Measurements from ENCODE around the gene FYCO1.
A peak's percentile ranks its signal among the peaks of the same experiment; 100 is the strongest.

Gene FYCO1

DNA sequence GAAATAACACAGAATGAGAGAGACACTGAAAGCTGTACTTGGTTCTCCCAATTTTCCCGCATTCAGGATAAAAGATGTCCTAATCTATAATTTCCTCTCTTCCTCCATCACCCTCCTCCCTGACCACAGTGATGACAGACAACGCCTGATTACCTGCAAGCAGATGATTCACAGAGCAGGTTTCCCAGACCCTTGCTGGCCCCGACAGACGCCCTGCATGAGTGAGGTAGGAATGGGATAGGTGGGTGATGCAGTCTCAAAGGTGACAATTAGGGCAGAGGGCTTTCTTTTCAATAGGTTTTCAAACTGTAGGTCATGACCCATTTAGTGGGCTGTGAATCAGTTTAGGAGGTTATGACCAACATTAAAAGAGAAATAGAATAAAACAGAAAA, 57.6 kb downstream of the FYCO1 start:
- ATAC-seq: no peak
- Mint-ChIP-seq H3K4me1 (peaks cover 12% of the 10 kb centered on the region), H3K4me3 (no peak overlapping the region), H3K36me3 (peaks cover 31% of the 10 kb centered on the region), H3K27me3 (no peaks in the 10 kb centered on the region), H3K27ac (no peak overlapping the region), H3K9me3 (no peaks in the 10 kb centered on the region)

DNA sequence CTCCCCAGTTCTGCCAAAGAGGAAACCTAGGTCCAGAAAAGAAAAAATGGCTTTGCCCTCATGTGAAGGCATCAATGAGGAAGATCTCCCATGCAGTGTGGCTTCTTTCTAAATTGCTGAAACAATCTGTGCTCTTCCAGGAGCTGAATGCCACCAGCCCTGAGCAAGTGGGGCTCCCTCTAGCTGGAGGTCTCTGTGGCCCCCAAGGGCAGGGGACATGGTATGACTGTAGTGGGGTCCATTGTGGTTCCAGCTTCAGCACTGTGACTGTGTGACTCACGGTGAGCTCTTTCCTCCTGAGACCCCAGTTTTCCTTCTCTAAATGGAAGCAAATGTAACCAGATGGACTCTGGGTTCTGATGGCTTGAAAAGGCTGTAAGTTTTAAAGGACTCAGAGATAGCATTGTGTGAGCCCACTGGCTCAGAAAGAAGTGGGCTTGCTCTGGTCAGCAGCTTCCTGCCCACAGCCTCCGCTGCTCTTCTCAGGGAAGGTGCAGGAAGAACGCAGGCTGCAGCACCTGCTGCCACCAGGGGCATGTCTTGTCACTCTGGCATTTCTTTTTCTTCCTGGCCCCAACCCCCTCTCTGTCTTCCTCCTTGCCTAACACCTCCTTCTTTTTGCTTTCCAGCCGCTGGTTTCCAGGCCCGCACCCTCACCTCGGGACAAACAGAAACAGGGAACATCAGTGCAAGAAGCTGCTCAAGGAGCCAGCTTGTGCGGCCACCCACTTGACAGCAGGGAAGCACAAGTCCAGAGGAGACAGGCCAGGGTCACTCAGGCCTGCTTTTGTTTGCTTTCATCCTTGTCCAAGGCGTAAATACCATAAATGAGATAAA, 58.2 kb downstream of the FYCO1 start:
- H3K9me3 Mint-ChIP-seq: no peaks in the 10 kb centered on the region
- peaks cover 12% of the 10 kb centered on the region for H3K4me1 Mint-ChIP-seq
- no peak for ATAC-seq
- peaks cover 32% of the 10 kb centered on the region for H3K36me3 Mint-ChIP-seq
- H3K4me3 Mint-ChIP-seq: no peak overlapping the region
- no peaks in the 10 kb centered on the region for H3K27me3 Mint-ChIP-seq
- H3K27ac Mint-ChIP-seq: no peak overlapping the region

DNA sequence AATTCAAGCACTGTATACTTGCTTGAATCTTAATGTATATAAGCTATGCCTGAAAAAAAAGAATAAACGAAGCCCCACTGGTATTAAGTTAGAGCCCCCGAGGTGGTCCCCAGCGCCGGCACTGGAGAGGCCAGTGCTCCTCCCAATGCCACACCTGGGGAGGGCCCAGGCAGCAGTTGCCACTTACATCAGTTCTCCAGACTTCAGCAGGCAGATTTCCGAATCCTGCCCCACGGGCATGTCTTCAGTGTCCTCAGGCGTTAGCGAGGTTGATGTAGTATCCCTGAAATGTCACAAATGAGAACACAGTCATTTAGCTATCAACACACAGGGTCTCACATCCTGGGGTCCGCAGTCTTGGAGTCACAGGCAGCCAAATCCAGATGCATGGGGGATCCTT, 59.4 kb downstream of the FYCO1 start:
- no peak for ATAC-seq
- peaks cover 12% of the 10 kb centered on the region for H3K4me1 Mint-ChIP-seq
- no peaks in the 10 kb centered on the region for H3K27me3 Mint-ChIP-seq
- no peak overlapping the region for H3K4me3 Mint-ChIP-seq
- peaks cover 43% of the 10 kb centered on the region for H3K36me3 Mint-ChIP-seq
- no peaks in the 10 kb centered on the region for H3K9me3 Mint-ChIP-seq
- no peak overlapping the region for H3K27ac Mint-ChIP-seq

DNA sequence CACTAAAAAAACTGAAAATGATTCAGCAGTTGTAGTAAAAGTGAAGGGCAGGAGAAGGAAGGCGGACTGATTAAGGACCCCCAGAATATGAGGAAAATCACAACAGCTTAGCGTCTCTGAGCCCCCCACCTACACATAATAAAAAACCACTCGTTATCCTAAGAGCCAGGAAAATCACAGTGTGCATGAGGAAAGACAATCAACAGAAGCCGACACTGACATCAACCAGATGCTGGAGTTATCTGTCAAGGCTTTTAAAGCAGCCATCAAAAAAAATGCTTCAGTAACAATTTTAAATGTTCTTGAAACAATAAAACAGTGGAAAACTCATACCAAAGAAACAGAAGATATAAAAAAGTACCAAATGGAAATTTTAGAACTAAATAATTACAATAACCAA, 62.0 kb downstream of the FYCO1 start:
- H3K27me3 Mint-ChIP-seq: no peaks in the 10 kb centered on the region
- no peak for ATAC-seq

DNA sequence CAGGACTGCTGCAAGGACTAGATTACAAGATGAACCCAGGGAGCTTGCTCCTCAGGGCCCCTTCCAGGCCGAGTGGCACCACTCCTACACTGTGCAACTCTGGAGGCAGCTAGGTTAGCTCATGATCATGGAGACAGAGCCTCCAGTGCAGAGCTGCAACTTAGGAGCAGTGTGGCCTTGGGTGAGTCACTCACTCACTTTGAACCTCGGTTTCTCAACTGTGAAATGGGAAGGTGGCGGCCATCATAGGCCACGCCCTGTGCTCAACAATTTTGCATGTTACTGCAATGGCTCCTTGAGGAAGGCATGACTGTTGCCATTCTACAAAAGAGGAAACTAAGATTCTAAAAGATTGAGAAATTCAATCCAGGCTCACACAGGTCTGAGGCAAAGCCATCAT, 63.5 kb downstream of the FYCO1 start:
- Mint-ChIP-seq H3K36me3 (peaks cover 76% of the 10 kb centered on the region), H3K27me3 (no peaks in the 10 kb centered on the region), H3K4me3 (no peak overlapping the region), H3K9me3 (no peaks in the 10 kb centered on the region), H3K4me1 (no peaks in the 10 kb centered on the region), H3K27ac (no peak overlapping the region)
- no peak for ATAC-seq

More for the DNA sequence above, 62.0 kb downstream of the FYCO1 start:
- Mint-ChIP-seq H3K36me3 (peaks cover 62% of the 10 kb centered on the region), H3K9me3 (no peaks in the 10 kb centered on the region), H3K27ac (no peak overlapping the region), H3K4me1 (peaks cover 2% of the 10 kb centered on the region), H3K4me3 (no peak overlapping the region)

DNA sequence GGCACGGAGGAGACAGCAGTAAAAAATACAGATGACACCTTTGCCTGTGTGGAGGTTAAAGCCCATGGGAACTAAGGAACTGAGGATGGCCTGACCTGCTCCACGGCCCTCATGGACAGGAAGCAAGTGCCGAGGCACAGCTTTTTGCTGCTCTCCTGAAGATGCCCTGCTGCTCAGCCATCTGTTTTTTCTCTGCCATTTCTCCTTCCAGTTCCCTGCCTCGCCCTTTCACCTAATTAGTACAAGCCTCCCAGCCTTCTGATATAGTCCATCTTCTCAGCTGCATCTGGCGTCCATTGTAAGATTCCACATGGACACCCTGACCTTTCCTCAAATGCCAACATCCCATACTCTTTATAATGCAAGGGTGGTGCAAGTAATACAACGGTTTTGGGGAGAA, 64.1 kb downstream of the FYCO1 start:
- no peak for ATAC-seq
- H3K27me3 Mint-ChIP-seq: no peaks in the 10 kb centered on the region
- no peak overlapping the region for H3K4me3 Mint-ChIP-seq
- no peaks in the 10 kb centered on the region for H3K9me3 Mint-ChIP-seq
- peaks cover 82% of the 10 kb centered on the region for H3K36me3 Mint-ChIP-seq
- no peak overlapping the region for H3K27ac Mint-ChIP-seq
- no peaks in the 10 kb centered on the region for H3K4me1 Mint-ChIP-seq

DNA sequence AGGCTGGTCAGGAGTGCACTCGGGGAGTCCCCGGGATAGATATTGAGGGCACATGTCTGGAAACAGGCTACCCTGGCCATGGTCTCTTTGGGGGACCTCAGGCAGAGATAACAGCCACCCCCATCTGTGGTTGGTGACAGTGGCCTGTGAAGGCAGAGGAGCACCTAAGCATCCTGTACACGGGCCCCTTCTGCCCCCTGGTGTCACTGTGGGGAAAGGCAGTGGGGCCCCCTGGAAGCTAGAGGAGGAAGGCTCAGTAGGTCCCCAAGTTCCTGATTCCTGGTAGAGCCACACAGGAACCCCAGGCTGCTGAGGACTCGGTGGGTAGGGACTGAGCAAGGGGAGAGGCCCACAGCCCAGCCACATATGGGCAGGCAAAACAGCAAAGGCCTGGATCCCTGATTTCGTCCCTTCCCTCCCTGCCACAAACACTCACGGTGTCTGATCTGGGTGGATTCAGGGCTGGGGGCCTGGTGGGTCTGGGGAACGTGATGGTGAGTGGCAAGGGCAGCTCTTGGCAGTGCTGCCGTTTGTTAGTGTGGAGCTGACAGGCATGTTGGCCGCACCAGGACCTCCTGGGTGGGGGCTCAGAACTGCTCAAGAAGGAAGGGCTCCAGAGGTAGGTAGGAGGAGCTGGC, 66.5 kb downstream of the FYCO1 start:
- Mint-ChIP-seq H3K4me1 (no peaks in the 10 kb centered on the region), H3K9me3 (no peaks in the 10 kb centered on the region), H3K27ac (no peak overlapping the region), H3K36me3 (peaks cover 84% of the 10 kb centered on the region), H3K27me3 (no peaks in the 10 kb centered on the region), H3K4me3 (no peak overlapping the region)
- peak; percentile 87 for ATAC-seq

DNA sequence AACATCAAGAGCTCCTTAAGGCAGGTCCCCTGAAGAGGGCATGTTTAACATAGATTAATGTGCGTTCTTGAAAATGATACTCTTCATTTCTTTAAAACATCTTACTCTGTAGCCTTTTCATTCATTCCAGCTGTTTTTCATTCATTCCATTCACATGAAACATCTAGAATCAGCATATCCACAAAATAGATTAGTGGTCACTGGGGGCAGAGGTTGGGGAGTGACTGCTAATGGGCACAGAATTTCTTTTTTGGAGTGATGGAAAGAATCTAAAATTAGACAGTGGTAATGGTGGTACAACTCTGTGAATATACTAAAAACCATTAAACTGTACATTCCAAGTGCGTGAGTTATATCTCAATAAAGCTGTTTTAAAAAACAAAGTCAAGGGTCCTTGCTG, 67.7 kb downstream of the FYCO1 start:
- Mint-ChIP-seq H3K4me3 (no peak overlapping the region), H3K36me3 (peaks cover 84% of the 10 kb centered on the region), H3K27ac (no peak overlapping the region)

DNA sequence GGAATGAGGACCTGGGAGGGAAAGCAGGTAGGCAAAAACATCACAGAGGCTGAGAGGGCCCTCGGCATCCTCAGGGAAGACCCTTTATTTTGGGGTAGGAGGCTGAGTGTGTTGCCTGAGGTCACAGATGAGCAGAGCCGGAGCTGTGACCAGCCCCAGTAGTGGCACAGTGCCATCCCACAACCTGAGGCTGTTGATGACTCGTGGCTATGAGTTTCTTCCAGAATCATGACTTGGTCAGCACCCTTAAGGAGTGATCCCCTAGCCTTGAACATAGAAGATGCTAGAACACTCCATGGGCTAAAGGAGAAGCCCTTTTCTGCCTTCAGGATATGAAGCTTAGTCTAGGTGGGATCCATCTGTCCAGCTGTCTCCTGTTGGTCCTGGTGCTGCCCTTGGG, 71.9 kb downstream of the FYCO1 start:
- H3K27ac Mint-ChIP-seq: no peak overlapping the region
- H3K4me3 Mint-ChIP-seq: no peak overlapping the region
- peaks cover 76% of the 10 kb centered on the region for H3K36me3 Mint-ChIP-seq
- H3K4me1 Mint-ChIP-seq: peaks cover 2% of the 10 kb centered on the region
- ATAC-seq: no peak
- no peaks in the 10 kb centered on the region for H3K27me3 Mint-ChIP-seq
- no peaks in the 10 kb centered on the region for H3K9me3 Mint-ChIP-seq

More for the DNA sequence above, 67.7 kb downstream of the FYCO1 start:
- H3K4me1 Mint-ChIP-seq: no peaks in the 10 kb centered on the region
- H3K9me3 Mint-ChIP-seq: no peaks in the 10 kb centered on the region
- no peak for ATAC-seq
- H3K27me3 Mint-ChIP-seq: no peaks in the 10 kb centered on the region

DNA sequence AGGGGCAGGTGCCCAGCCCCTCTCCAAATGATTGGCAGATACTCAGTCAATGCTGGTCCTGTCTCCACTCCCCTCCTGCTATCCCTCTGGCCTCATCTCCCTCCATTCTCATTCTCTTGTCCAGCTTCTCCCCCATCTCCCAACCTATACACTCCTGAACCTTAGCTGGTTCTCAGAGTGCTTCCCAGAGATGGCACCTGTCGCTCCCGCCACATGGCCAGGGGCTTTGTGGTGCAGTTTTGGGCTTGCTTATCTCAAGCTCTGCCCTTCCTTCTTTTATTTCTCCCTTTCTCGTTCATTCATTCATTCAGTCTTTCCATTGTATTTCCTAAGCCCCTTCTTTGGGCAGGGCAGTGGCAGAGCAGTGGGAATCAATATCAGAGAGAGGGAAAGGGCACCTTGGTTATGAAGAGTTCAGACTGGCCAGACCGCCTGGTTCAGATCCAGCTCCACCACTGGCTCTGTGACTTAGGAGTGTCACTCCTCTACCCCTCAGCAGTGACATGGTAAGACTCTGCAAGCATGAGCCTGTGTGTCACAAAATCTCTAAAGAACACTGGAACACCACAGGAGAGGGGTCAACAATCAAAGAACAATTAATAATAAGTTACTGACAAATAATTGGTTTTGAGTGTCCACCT, 72.6 kb downstream of the FYCO1 start:
- Mint-ChIP-seq H3K36me3 (peaks cover 73% of the 10 kb centered on the region), H3K4me1 (peaks cover 6% of the 10 kb centered on the region), H3K4me3 (no peak overlapping the region), H3K27ac (no peak overlapping the region), H3K9me3 (no peaks in the 10 kb centered on the region), H3K27me3 (no peaks in the 10 kb centered on the region)
- ATAC-seq: no peak

DNA sequence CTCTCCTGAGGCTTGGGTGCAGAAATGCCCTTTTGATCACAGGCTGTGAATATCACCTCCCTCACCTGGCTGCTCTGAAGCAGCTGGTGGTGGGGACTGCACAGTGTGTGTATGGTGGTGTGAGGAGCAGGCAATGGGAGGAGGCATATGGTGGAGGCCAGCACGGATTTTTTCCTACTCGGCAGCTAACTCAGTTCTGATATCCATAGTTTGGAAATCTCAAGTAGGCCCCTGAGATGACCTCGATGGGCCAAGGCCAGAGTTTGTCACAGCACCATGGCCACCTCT, 73.6 kb downstream of the FYCO1 start:
- no peaks in the 10 kb centered on the region for H3K9me3 Mint-ChIP-seq
- ATAC-seq: no peak
- H3K27me3 Mint-ChIP-seq: no peaks in the 10 kb centered on the region
- no peak overlapping the region for H3K27ac Mint-ChIP-seq
- no peak overlapping the region for H3K4me3 Mint-ChIP-seq
- H3K4me1 Mint-ChIP-seq: peaks cover 7% of the 10 kb centered on the region
- H3K36me3 Mint-ChIP-seq: peaks cover 64% of the 10 kb centered on the region

DNA sequence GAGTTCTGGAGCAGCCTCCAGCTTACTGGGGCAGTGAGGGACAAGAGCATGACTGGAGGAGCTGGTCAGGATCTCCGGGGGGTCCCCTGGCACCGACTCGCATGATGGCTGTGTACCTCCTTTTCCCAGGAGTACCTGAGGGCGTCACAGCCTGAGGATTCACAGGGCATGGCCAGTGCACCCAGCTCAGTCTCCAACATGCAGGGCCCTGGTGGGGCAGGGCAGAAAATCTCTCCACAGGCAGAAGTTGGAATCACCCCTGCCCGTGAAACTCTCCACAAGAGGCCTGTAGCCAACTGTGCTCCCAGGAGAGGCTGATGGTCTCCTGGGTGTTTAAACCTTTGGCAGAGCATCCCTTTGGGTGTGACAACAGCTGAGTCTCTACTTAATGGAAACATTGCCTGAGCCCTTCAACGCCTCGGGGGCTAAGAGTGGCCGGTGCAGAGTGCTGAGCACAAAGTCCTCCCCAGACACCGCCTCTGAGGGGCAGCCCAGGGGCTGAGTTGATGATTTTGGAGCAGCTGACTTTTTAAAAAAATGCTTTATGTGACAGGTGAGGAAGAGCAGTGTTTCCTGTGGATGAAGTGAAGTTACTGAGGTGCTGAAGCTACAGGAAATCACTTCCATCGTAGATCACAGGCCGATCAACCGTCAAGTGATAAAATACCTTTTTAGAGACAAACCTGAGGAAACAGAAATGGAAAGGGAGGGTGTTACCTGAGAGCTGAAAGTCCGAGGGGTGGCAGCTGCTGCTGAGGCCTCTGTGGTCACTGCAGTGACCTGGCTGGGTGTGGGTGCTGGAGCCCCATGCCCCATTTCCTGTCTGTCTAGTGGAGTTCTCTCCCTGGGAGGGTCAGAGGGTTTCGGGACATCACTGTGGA, 74.2 kb downstream of the FYCO1 start:
- no peak overlapping the region for H3K27ac Mint-ChIP-seq
- ATAC-seq: no peak

DNA sequence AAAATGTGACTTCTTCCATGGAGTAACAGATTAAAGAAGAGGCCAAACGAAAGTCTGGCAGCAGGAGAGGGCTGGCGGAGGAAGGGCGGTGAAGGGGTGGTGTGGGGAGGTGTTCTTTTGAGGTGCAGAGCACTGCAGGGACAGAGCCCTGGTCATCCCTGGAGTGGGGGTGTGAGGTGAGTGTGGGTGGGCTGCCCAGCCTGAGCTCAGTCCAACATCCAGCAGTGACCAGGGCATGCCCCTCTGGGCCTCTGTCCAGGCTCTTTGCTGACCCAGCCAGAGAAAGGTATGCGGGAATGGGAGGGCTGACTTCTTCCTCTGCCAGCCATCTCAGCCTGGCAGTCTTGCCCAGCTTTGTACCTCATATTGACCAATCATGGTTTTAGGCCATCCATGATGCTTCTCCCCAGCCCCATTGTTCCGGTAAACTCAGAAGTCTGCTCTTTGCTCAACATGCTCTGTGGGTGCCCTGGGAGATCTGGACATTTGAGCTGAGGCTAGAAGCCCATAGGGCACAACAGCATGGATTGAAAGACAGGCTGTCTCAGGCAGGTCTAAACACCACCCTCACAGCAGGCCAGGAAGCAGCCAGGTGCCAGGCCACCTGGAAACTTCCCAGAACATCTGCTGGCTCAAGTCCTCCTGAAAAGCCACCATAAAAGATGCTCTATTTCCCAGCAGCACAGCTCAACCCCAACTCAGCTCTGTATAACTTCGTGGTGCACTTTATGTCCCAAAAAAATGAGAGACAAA, 78.3 kb downstream of the FYCO1 start:
- Mint-ChIP-seq H3K36me3 (peaks cover 29% of the 10 kb centered on the region), H3K27me3 (no peaks in the 10 kb centered on the region), H3K9me3 (no peaks in the 10 kb centered on the region), H3K4me1 (peaks cover 31% of the 10 kb centered on the region), H3K4me3 (no peak overlapping the region), H3K27ac (no peak overlapping the region)
- no peak for ATAC-seq

More for the DNA sequence above, 74.2 kb downstream of the FYCO1 start:
- Mint-ChIP-seq H3K4me3 (no peak overlapping the region), H3K36me3 (peaks cover 58% of the 10 kb centered on the region), H3K9me3 (no peaks in the 10 kb centered on the region), H3K27me3 (no peaks in the 10 kb centered on the region), H3K4me1 (peaks cover 13% of the 10 kb centered on the region)

DNA sequence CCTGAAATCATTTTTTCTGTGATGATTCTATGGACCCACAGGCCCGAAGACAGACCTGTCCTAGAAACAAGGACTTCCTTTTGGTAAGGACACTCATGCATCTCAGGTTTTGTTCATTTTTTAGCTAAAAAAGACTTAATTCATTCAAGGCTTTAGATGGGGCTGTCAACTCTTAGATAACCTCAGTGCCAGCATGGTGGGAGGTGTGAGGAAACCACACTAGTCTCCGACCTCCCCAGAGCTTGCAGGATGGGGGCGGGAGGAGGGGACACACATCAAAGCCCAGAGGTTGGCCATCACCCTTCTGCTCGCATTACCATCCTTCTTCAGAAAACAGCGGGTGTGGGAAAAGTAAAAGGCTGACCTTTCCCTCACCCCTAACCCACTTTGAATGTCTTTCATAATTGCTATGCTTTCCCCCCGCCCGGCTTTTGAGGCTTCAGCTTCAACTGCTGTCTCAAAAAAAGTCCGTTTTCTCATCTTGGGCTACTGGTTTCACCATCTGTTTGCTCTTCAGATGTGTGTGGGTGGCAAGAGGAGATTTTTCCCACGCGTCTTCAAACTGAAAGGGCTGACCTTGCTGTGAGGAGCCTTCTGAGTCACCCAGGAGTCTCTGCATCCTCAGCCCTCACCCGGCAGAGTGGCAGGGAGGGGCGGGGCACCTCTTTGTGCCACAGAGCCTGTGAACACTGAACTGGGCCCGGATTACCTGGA, 79.9 kb downstream of the FYCO1 start:
- H3K4me1 Mint-ChIP-seq: peaks cover 31% of the 10 kb centered on the region
- H3K4me3 Mint-ChIP-seq: peak overlapping the region; percentile 34
- peak; percentile 93 for ATAC-seq
- no peaks in the 10 kb centered on the region for H3K9me3 Mint-ChIP-seq
- H3K36me3 Mint-ChIP-seq: peaks cover 13% of the 10 kb centered on the region
- H3K27me3 Mint-ChIP-seq: no peaks in the 10 kb centered on the region
- H3K27ac Mint-ChIP-seq: peak overlapping the region; percentile 65

Measured in stimulated activated memory B cell treated with anti-CD40 and anti-IgM and Interleukin-4, amounts not matched to agents 10 μg/mL and 1 μg/mL and 100 μg/mL, for 72 hours (primary cell).